Midbrain (tissue), 1 donor: ENCODE data around the gene CHORDC1.
"Not testable (repeated sequence)": the region's sequence is repeated elsewhere in the genome, so short reads cannot be mapped to it uniquely, and the experiment has no call there.

Source experiments
- DNase-seq: peaks from one replicate; lab custom pipeline; 2025; lab: John Stamatoyannopoulos, UW

CHORDC1 gene

DNA sequence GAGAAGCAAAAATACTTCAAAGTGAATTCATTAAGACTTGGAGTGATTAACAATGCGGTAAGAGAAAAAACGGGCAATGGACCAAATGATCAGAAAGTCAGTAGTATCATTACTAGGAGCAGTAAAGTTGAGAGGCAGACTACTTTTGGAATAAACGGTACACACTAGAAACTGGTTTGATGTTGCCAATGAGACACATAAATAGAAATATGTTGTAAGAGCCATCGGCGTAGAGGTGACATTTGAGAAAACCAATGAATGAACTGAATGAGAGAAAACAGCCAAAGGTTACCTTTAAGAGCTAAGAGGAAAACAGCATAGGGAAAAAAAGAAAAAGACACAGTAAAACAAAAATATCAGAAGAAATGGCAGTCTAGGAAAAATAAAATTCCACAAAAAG lies 6.2 kb downstream of the CHORDC1 start:
- no peak for DNase-seq

DNA sequence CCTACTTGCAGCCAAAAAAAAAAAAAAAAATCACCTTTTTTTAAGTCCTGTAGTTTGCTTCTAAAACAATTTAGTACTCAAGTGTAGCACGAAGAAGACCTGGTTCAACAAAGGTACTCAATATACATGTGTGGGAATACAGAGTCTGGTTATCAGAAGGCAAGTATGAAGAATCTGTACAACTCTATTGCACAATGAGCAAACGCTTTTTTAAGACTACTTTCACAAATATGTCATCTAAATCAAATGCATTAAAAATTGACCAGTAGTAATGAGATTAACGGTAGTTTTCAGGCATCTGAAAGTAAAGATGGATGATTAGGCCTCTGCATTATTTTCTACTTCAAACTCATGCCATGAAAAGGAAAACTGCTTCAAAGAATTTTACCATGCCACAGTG lies 9.5 kb downstream of the CHORDC1 start:
- no peak for DNase-seq

DNA sequence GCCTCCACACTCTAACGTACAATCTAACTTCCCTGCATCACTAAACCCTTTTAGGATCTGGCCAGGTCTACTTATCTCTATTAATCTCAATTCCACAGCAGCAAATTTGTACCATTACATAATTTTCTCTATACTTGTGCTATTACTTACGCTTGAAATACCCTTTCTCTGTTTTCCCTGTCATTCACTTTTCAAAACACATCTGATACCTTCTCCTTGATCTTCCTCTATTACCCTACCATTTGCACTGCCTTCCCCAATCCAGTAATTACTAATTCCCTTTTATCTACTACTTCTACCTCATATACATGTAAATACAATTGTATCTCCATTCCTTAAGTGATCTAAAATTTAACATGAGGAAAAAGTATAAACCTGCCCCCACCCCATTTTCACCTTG lies 14.0 kb downstream of the CHORDC1 start:
- no peak for DNase-seq

DNA sequence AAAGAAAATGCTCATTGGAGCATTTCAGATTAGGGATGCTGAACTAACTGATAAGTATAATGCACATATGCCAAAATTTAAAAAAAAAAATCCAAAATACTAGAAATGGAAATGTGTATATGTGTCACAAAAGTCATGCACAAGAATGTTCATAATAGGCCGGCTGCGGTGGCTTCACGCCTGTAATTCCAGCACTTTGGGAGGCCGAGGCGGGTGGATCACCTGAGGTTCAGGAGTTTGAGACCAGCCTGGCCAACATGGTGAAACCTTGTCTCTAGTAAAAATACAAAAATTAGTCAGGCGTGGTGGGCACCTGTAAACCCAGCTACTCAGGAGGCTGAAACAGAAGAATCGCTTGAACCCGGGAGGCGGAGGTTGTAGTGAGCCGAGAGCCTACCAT lies 14.9 kb downstream of the CHORDC1 start:
- not testable (repeated sequence) for DNase-seq

DNA sequence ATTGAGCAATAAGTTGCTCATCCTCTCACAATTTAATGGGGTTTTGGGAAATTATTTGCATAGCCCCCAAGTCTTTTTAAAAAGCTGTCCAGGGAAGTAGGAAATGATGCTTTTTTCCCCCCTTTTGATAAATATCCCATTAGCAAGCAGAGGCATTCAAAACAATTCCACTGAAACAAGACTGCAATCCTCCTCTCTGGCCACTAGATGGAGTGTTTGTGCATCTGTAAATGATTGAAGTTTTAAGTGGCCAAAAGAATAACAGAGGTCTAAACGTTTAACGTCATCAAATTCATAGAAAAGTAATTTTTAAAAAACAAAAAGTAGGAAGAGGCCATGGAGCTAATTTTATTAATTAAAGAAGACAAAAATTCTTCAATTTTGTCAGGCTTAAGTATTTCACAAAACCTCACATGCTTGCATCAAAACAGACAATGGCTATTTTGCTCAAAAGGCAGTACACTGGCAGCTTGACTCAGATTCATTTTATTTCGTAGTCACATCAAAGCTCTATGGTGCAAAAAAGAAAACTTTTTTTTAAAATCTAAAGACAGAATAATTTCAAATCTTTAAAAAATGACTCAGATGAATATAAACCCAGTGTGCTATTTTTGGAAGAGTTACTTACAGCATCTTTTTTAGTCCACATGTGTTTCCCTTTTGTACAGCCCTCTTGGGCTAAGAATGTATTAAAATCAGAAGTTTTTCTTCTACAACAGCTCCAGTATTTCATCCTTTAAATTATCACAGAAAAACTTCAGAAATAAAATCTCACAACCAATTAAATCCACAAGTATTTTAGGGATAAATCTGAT lies 17.8 kb downstream of the CHORDC1 start:
- DNase-seq: peak; percentile 72

DNA sequence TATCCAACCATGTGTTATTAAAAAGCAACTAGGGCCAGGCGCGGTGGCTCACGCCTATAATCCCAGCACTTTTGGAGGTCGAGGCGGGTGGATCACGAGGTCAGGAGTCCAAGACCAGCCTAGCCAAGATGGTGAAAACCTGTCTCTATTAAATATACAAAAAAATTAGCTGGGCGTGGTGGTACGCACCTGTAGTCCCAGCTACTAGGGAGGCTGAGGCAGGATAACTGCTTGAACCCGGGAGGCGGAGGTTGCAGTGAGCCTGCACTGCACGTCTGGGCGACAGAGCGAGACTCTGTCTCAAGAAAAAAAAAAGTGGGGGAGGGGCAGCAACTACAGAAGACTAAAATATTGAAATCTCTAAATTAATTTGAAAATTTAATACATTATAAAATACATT lies 18.4 kb downstream of the CHORDC1 start:
- DNase-seq: no peak

DNA sequence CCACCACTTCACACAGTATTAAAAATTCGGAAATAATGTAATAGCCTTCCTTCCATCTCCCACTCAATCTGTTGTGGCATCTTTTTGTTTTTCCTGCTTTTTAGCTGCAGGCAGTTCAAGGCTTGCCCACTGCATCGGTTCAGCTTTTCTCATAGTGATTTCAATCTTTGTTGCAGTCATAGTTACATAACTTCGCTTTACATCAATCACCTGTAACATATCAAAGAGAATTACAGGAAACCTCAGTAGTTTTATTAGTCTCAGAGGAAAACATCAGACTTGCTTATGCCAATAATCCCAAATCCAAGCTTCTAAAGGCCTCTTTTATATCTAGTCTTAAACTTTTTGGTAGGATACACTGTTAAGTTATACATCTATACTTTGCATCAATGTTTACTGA lies 20.5 kb downstream of the CHORDC1 start:
- no peak for DNase-seq

DNA sequence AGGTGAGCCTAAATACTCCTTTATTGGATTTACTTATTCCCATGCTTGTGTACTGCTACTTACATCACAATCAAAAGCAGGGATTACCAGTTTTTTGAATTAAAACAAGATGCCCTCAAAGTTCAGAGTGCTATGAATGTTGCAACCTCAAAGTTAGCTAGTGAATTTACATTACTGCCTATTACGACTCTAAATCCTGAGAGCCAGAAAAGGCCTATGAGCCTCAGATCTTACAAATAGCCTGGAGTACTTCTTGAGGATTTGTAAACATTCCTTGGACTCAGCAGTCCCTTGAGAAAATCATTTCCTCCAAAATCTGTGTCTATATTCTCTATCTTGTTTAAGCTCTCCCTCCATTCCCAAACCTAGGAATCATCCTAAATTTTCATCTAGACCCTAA lies 25.5 kb downstream of the CHORDC1 start:
- no peak for DNase-seq

DNA sequence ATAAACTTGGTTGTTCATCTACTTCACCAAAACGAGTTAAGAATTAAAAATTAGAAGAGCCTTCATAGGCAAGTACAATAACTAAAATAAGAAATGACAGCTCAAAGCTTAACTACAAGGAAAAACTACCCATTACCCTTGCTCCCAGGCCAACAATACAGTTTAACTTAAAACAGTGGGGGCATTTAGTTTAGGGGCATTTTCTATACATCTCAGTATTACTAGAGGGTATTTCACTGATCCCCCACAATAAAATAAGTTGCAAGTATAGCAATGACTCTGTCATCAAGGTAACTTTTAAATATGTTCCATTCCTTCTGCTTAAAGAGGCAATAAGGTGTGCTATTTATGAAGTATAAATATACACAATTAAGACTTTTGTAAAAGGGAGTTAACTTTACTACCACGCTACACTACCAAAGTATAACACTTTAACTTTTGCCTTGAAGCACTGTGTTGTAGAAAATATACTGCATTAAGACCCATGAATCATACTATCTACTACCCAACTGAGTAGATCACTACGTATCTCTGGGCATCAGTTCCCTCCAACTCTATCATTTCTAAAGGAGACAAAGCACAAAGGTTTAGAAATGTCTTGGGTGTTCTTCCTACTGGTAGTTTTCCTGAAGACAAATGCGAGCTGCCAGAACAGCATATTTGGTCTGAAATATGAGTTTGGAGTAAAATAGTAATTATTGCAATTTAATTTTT lies 29.8 kb downstream of the CHORDC1 start:
- no peak for DNase-seq

DNA sequence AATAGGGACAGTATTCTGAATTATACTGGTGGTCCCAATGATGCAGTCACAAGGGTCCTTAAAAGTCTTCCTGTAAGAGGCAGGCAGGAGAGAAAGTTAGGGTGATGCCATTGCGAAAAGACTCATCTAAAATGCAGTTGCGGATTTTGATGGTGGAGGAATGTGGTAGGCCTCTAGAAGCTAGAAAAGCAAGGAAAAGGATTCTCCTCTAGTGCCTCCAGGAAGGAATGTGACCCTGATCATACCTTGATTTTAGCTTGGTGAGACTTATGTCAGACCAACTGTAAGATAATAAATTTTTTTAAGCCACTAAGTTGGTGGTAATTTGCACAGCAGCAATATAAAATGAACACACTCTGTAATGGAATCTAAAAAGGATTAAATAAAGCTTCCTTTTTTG lies 33.8 kb downstream of the CHORDC1 start:
- no peak for DNase-seq

DNA sequence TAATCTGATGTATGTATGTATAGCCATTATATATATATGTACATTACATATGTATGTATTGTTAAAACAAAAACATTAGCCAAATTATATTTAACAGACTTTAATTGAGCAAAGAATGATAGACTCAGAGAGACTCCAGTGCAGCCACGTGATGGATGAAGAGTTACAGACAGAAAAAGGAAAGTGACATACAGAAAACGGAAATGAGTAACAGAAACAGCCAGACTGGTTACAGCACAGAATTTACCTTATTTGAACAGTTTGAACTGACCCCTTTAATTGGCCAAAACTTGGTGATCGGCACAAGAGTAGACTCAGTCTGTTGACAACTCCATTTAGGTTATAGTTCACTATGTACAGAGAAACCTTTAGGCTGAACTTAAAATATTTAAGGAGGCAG lies 35.0 kb downstream of the CHORDC1 start:
- no peak for DNase-seq

DNA sequence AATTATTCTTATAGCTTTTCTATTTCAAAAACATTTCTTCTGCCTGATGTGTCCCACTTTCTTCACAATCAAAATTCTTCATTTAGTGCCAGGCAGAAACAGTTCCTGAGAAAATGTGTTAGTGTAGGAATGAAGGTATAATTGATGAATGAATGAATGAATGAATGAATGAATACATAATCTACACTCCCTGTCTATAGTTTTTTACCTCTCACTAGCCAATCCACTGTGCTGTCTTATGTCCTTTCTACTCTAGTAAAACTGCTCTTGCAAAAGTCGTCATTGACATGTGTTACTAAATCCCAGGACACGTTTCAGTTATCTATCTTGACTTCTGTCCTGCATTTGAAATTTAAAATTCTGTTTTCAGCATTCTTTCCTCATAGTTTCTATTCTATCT lies 42.9 kb downstream of the CHORDC1 start:
- DNase-seq: no peak

DNA sequence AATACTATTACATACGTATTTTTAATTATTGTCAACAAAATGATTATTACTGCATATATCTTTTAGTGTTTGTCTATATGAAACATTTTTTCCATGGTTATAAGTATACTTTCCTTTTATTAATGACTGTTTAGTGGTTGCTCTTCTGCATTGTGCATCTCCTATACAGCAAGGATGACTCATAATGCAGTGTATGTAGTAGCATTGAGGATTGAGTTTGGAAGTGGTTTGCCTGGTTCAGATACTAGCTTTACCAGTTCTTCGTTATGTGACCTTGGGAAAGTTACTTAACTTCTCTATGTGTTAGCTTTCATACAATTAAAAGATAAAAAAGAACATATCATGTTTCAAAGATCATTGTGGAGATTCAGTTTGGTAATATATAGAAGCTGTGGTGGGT lies 44.1 kb downstream of the CHORDC1 start:
- DNase-seq: no peak

DNA sequence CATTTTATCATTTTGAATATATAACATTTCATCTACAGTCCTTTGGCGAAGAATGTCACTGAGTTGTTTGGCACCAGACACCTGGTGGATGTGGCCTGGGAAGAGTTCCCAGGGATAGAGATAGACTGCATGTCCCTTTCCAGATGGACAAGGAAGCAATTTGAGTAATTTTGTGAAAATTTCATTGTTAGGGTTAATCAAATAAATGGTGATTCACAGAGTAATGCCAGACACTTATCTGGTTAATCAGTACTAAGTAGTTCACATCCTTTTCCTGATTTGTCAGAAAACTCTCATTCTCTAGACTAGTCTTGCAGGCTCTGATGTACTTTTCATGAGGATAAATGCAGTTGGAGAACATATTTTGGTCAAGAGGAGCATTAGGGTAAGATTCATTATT lies 46.8 kb downstream of the CHORDC1 start:
- DNase-seq: no peak

DNA sequence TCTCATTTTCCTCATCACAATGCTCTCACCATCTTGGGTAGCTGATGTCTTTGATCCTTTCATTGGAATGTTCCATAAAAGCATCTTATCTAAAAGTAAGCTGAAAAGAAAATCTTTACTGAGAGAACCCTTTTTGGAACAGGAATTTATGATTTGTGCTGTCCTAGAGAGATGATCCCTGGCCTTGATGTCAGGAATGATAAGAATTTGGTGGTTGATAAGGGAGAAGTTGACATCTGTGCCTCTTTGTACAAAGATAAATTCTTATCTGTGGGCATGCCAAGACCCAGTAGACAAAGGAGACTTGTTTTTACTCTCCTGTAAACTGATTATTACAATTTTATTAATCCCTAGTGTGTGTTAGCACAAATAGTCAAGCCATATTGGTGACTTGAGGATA lies 51.5 kb downstream of the CHORDC1 start:
- no peak for DNase-seq

DNA sequence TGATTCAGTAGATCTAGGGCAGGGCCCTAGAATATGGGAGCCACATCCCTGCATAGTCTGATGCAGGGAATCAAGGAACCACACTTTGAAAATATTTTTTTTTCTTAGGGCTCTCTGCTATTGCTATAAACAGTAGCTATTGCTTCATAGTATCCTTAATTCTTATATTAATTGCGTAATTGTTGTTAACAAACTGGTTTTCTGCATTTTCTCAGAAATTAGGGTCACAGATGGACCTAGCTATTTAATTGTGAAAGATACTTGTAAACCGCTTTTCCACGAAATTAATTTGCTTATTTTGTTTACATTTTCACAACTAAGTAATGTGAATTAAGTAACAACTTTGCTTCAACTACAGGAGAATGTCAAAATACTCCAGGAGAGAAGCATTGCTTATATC lies 54.3 kb downstream of the CHORDC1 start:
- no peak for DNase-seq

DNA sequence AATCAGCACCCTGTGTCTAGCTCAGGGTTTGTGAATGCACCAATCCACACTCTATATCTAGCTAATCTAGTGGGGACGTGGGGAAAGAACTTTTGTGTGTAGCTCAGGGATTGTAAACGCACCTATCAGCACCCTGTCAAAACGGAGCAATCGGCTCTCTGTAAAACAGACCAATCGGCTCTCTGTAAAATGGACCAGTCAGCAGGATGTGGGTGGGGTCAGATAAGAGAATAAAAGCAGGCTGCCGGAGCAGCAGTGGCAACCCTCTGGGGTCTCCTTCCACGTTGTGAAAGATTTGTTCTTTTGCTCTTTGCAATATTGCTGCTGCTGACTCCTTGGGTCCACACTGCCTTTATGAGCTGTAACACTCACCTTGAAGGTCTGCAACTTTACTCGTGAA lies 55.1 kb downstream of the CHORDC1 start:
- not testable (repeated sequence) for DNase-seq

DNA sequence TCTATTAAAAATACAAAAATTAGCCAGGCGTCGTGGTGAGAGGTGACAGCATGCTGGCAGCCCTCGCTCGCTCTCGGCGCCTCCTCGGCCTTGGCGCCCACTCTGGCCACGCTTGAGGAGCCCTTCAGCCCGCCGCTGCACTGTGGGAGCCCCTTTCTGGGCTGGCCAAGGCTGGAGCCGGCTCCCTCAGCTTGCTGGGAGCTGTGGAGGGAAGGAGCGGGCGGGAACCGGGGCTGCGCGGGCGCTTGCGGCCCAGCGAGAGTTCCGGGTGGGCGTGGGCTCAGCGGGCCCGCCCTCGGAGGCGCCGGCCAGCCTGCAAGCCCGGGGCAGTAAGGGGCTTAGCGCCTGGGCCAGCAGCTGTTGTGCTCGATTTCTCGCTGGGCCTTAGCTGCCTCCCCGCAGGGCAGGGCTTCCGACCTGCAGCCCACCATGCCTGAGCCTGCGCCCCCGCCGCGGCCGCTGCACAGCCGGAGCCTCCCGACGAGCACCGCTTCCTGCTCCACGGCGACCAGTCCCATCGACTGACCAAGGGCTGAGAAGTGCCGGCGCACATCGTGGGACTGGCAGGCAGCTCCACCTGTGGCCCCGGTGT lies 55.8 kb downstream of the CHORDC1 start:
- DNase-seq: not testable (repeated sequence)
